ENCODE measurements around the gene CHST9.
A peak's percentile ranks its signal among the peaks of the same experiment; 100 is the strongest.

Gene CHST9

GRCh38 chr18:26865557-26865956, 319.6 kb downstream of the CHST9 start, which contains the start of gene AQP4:
Gene AQP4 (minus strand): TSS chr18:26865707. CDS start chr18:26865689, 18 bp downstream.
- no peak within 1 kb of the TSS for H3K27ac ChIP-seq
- no peak for TF ChIP-seq CTCF (conservative IDR thresholded peaks at IDR 0.05)

GRCh38 chr18:26864658-26865057, 320.4 kb downstream of the CHST9 start:
- no peak overlapping the region for H3K27ac ChIP-seq
- TF ChIP-seq CTCF (conservative IDR thresholded peaks at IDR 0.05): no peak

- no peak for TF ChIP-seq CTCF (conservative IDR thresholded peaks at IDR 0.05)
- no peak overlapping the region for H3K27ac ChIP-seq
Observed at GRCh38 chr18:26863921-26864497, 321.1 kb downstream of the CHST9 start.

GRCh38 chr18:26863122-26863879, 321.8 kb downstream of the CHST9 start:
- peak overlapping the region; percentile 48; the same call in 1 of the 2 replicates for H3K27ac ChIP-seq
- TF ChIP-seq CTCF (conservative IDR thresholded peaks at IDR 0.05): no peak

GRCh38 chr18:26862084-26862483, 323.0 kb downstream of the CHST9 start:
- no peak for TF ChIP-seq CTCF (conservative IDR thresholded peaks at IDR 0.05)
- H3K27ac ChIP-seq: no peak overlapping the region

All from VCaP (cell line).